Duodenal mucosa (tissue), 2 donors: ENCODE measurements around the gene ITPR1.

ENCODE experiments used
- H3K27ac ChIP-seq: one replicate; pipeline ENCODE4 v1.7.0; 2013; ENCODE audit warnings: low read depth, low read length
- H3K27me3 ChIP-seq, 2 donors: one replicate each; pipeline ENCODE4 v1.7.0; 2013; ENCODE audit warnings: low read length in 2 of 2, control low read depth in 1 of 2; ENCODE audit not compliant: insufficient read depth in 2 of 2, control insufficient read depth in 1 of 2
- H3K36me3 ChIP-seq, 2 donors: one replicate each; pipeline ENCODE4 v1.7.0; 2013; ENCODE audit warnings: low read length in 2 of 2, control low read depth in 1 of 2; ENCODE audit not compliant: insufficient read depth in 2 of 2, control insufficient read depth in 1 of 2
- H3K4me1 ChIP-seq, 2 donors: one replicate each; pipeline ENCODE4 v1.7.0; 2013; ENCODE audit warnings: low read length in 2 of 2, control low read depth in 1 of 2; ENCODE audit not compliant: insufficient read depth in 2 of 2, control insufficient read depth in 1 of 2
- H3K4me3 ChIP-seq, 2 donors: one replicate each; pipeline ENCODE4 v1.7.0; 2013; ENCODE audit warnings: low read length in 2 of 2, low read depth in 1 of 2
- H3K9ac ChIP-seq, 2 donors: one replicate each; pipeline ENCODE4 v1.7.0; 2013; ENCODE audit warnings: low read length in 2 of 2, low read depth in 1 of 2
- H3K9me3 ChIP-seq, 2 donors: one replicate each; pipeline ENCODE4 v1.7.0; 2013; ENCODE audit warnings: low read length in 2 of 2, control low read depth in 1 of 2; ENCODE audit not compliant: control insufficient read depth in 1 of 2

ITPR1 gene

DNA sequence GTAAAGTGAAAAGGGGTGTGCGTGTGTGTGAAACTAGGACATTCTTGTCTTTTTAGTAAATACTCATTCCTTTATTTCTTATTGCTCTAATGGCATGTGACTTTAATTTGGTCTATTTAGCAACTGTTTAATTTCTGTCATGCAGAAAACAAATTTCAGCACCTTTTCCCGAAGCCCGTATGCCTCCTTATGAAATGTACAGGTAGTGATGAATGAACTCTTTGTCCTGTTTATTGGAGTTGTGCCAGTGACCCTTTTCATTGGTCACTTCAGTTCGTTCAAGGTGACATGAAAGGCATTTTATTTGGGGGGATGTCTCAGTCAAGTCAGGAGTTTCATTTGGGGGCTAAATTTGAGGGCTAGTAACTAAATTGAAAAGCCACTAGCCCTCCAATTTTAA lies 55.2 kb downstream of the ITPR1 start:
- H3K9me3 ChIP-seq: no peaks in the 10 kb centered on the region
- no peak overlapping the region for H3K27ac ChIP-seq
- no peaks in the 10 kb centered on the region for H3K27me3 ChIP-seq
- no peaks in the 10 kb centered on the region for H3K4me1 ChIP-seq
- no peak overlapping the region for H3K4me3 ChIP-seq
- no peaks in the 10 kb centered on the region for H3K36me3 ChIP-seq
- H3K9ac ChIP-seq: no peak overlapping the region

DNA sequence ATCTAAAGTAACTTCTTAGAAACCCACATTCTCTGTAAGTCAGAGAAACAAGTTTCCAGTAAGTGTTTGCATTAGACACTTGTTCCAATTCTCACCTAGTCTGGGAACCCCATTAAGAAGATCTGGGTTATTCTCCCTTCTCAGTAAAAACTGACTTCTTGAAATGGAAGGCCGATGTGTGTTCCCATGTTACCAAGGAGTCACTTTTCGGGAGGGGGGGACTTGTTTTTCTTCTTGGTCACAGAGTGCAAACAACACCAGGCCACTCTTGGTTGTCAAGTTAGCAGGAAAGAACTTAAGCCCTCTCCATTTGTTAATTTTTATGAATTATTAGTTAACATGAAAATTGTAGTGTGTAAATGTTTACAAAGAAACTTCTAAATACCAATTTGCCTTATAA lies 55.6 kb downstream of the ITPR1 start:
- H3K27ac ChIP-seq: no peak overlapping the region
- H3K4me1 ChIP-seq: no peaks in the 10 kb centered on the region
- no peak overlapping the region for H3K9ac ChIP-seq
- H3K9me3 ChIP-seq: no peaks in the 10 kb centered on the region
- no peaks in the 10 kb centered on the region for H3K27me3 ChIP-seq
- H3K4me3 ChIP-seq: no peak overlapping the region
- H3K36me3 ChIP-seq: no peaks in the 10 kb centered on the region

DNA sequence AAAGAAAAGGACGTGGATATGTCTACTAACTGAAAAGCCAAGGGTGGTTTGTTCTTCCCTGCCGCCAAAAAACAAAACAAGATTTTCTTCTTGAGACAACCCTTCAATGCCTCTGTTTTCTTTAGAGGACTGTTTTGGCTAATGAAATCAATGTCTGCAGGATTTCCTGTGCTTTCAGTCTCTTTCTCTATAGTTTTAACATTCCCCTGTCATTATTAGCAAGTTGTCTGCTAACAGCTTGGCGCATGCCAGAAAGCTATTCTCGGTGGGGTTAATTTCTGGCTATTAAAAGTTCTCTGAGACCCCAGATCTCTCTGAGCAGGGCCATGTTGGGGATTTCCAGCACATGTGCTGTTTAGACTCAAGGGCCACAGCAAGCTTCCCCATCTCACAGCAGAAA lies 56.7 kb downstream of the ITPR1 start:
- Histone ChIP-seq H3K4me3 (no peak overlapping the region), H3K36me3 (no peaks in the 10 kb centered on the region), H3K27ac (no peak overlapping the region), H3K9me3 (no peaks in the 10 kb centered on the region), H3K4me1 (no peaks in the 10 kb centered on the region), H3K27me3 (no peaks in the 10 kb centered on the region), H3K9ac (no peak overlapping the region)

DNA sequence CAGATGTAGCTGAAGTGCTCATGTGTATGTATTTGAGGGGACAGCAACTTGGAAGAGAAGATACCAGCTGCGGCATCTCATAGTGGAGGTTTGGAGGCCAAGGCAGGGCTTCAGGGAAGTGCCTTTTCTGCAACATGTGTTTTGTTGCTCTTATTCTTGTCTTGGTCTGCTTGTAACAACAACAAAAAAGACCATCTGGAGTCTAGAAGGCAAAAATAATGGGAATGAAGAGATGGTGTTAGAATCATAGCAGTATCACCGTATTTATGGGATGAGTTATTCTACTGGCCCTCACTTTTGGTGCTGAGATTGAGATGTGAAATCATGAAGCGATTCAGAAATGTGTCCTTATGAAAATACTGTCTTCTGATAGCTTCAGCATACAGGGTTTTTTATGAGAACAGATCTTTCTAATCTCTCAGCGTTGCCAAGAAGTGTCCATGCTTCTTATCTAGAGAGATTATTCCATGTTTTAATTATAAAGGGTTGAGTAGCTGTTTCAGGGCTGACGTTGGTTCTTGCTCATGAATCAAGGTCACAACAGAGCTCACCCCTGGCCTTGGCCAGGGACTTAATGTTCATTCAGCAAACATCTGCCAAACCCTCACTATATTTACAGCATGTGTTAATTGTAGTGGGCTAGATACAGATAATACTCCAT lies 58.0 kb downstream of the ITPR1 start:
- no peak overlapping the region for H3K27ac ChIP-seq
- H3K27me3 ChIP-seq: no peaks in the 10 kb centered on the region
- no peaks in the 10 kb centered on the region for H3K36me3 ChIP-seq
- no peaks in the 10 kb centered on the region for H3K4me1 ChIP-seq
- H3K9ac ChIP-seq: no peak overlapping the region
- H3K4me3 ChIP-seq: no peak overlapping the region
- H3K9me3 ChIP-seq: no peaks in the 10 kb centered on the region

DNA sequence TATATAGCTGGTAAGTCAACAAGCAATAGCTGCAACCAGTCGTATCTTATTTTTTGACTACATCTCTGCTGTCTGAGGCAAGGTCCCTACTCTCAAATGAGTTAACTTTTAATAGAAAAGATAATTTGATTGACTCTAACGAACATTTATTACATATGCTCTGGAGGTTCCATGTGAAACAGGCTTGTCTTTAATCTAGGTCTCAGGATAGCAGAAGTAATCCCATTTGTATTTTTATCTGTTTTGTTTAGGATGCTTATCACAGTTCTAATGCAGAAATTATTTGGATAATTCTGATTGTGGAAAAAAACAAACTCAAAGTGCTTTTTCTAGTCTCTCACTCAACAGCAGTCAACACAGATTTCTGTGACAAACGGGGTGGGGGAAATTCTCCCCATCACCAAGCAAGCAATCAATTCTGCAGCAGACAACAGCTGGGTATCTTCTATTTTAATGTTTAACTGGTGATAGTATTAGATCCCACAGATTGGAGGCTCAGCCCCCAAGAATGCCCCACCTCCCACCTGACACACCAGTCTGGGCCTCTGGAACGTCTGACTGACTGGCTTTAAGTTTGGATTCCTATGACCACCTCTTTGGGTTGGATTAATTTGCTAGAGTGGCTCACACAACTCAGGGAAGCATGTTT lies 58.8 kb downstream of the ITPR1 start:
- H3K27ac ChIP-seq: no peak overlapping the region
- no peaks in the 10 kb centered on the region for H3K4me1 ChIP-seq
- no peaks in the 10 kb centered on the region for H3K27me3 ChIP-seq
- H3K9ac ChIP-seq: no peak overlapping the region
- H3K9me3 ChIP-seq: no peaks in the 10 kb centered on the region
- H3K4me3 ChIP-seq: no peak overlapping the region
- no peaks in the 10 kb centered on the region for H3K36me3 ChIP-seq

DNA sequence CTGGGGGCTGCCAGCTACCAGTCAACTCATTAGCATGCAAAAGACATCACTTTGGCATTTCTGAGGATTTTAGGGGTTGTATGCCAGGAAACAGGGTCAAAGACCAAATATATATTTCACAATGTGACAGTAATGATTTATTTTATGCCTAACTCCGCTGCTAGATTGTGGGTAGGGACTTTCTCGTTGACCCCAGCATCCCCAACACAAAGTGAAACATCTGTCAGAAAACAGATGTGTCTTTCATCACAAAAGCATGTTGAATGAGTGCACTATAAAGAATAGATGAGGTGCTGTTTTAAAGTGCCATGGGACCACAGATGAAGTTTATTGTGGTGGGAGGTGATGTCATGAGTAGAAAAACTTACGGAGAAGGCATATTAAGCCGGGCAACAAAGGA lies 59.7 kb downstream of the ITPR1 start:
- Histone ChIP-seq H3K9ac (no peak overlapping the region), H3K9me3 (peaks cover 0 to under 1% of the 10 kb centered on the region in 2 donors), H3K36me3 (no peaks in the 10 kb centered on the region), H3K4me1 (no peaks in the 10 kb centered on the region), H3K4me3 (no peak overlapping the region), H3K27me3 (no peaks in the 10 kb centered on the region), H3K27ac (no peak overlapping the region)

DNA sequence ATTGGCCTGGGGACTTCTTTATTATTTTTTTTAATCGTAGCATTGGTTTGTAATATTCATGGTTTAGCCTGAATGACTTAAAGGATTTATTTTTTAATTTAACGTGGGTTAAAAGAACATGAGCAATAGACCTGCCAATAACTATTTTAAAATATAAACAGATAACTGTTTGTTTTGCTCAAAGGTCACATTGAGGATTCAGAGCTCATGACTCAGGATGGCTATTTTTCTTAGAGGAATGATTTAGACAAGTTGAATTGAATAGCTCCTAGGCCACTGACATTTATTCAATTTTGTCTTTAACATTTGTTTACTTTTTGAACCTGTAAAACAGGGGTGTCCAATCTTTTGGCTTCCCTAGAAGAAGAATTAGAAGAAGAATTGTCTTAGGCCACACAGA lies 68.5 kb downstream of the ITPR1 start:
- H3K27me3 ChIP-seq: no peaks in the 10 kb centered on the region
- H3K9me3 ChIP-seq: peaks cover 0 to 4% of the 10 kb centered on the region in 2 donors
- no peak overlapping the region for H3K27ac ChIP-seq
- no peak overlapping the region for H3K4me3 ChIP-seq
- H3K9ac ChIP-seq: no peak overlapping the region
- H3K4me1 ChIP-seq: no peaks in the 10 kb centered on the region
- no peaks in the 10 kb centered on the region for H3K36me3 ChIP-seq

DNA sequence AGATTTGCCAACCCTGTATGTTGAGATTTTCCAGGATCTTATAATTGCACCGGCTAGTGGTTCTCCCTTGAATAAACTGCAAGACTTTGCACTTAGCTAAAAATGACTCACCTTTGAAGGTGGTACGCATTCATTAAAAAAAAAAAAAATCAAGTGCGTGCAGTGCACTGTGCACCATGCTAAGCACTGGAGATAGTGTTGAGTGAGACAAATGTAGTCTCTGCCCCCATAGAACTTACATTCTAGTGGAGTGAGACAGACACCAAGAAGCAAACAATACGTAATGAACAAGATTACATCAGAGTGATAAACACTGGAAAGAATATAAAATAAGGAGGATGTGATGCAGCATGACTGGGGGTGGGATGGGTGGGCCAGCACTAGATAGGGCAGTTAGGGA lies 69.4 kb downstream of the ITPR1 start:
- H3K4me3 ChIP-seq: no peak overlapping the region
- H3K36me3 ChIP-seq: no peaks in the 10 kb centered on the region
- H3K9ac ChIP-seq: no peak overlapping the region

DNA sequence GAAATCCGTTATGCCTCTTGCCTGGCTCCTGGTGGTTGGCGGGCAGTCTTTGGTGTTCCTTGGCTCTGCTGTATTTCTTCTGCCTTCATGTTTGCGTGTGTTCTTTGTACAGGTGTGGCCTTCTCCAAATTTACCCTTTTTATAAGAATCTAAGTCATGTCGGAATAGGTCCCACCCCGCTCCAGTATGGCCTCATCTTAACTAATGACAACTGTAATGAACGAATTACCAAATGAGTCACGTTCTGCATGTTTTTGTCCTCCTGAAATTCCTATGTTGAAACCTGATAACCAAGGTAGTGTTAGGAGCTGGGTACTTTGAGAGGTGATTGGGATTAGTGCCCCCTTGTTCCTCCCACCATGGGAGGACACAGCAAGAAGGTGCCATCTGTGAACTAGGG lies 71.1 kb downstream of the ITPR1 start:
- H3K36me3 ChIP-seq: no peaks in the 10 kb centered on the region
- no peak overlapping the region for H3K27ac ChIP-seq
- H3K4me1 ChIP-seq: no peaks in the 10 kb centered on the region
- H3K27me3 ChIP-seq: no peaks in the 10 kb centered on the region
- no peak overlapping the region for H3K9ac ChIP-seq
- no peak overlapping the region for H3K4me3 ChIP-seq
- no peaks in the 10 kb centered on the region for H3K9me3 ChIP-seq

More for the DNA sequence above, 69.4 kb downstream of the ITPR1 start:
- Histone ChIP-seq H3K9me3 (peaks cover 0 to 4% of the 10 kb centered on the region in 2 donors), H3K27me3 (no peaks in the 10 kb centered on the region), H3K4me1 (no peaks in the 10 kb centered on the region), H3K27ac (no peak overlapping the region)

DNA sequence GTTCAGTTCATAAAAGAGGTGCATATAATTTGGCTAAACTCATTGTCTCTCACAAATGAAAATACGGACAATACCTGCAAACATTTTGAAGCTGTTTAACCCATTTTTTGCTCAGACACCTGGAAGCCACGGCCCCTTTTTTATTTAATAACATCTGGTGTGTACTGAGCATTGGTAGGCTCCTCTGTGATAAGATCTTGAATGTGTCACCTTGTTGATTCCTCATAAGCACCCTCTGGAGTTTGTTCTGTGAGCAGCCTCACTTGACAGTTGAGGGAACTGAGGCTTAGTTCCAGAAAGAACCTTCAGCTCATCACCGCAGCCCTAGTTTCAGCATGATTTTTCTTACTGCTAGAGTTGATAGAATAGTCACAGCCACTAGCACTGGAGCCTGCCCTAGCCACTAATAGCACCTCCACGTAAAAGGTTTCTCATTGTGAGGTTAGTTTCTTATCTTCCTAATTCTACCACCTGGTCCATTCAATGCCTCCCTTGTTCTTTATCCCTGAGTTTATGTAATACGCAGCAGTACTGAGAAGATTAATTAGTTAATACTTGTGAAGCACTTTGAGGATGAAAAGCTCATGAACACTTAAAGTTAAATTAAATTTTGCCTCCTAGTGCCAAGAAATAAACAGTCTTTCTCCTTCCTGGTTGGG lies 71.9 kb downstream of the ITPR1 start:
- Histone ChIP-seq H3K9me3 (no peaks in the 10 kb centered on the region), H3K4me3 (no peak overlapping the region), H3K27ac (no peak overlapping the region), H3K4me1 (no peaks in the 10 kb centered on the region), H3K9ac (no peak overlapping the region), H3K27me3 (no peaks in the 10 kb centered on the region), H3K36me3 (no peaks in the 10 kb centered on the region)
